ENCODE measurements around the gene AP5M1.

- TF ChIP-seq CTCF (IDR thresholded peaks at IDR 0.05): no peak
- TF ChIP-seq POLR2A (IDR thresholded peaks at IDR 0.05): no peak
These were observed 19.0 kb downstream of the AP5M1 start for GRCh38 chr14:57287745-57288144.
